Activated CD4-positive, alpha-beta T cell treated with anti-CD3 and anti-CD28 coated beads, Interleukin-2, amount 50 U/mL, for 4 hours (primary cell): ENCODE results near the gene NWD2.

Experiments used
- DNase-seq, 2 experiments: peaks; one replicate each; pipeline ENCODE4 v3.0.0-alpha.2; 2020

Gene NWD2

DNA sequence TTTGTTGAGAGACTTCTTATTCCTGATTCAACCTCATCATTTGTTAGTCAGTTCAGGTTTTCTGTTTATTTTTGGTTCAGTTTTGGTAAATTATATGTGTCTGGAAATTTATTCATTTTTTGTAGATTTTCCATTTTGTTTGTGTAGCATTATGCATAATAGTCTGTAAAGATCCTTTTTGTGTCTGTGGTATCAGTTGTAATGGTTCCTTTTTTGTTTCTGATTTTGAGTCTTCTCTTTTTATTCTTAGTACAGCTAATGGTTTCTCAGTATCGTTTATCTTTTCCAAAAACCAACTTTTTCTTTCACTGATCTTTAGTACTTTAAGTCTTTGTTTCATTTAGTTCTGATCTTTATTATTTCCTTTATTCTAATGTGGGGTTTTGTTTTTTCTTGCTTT lies 61.4 kb downstream of the NWD2 start:
- no peak for DNase-seq

DNA sequence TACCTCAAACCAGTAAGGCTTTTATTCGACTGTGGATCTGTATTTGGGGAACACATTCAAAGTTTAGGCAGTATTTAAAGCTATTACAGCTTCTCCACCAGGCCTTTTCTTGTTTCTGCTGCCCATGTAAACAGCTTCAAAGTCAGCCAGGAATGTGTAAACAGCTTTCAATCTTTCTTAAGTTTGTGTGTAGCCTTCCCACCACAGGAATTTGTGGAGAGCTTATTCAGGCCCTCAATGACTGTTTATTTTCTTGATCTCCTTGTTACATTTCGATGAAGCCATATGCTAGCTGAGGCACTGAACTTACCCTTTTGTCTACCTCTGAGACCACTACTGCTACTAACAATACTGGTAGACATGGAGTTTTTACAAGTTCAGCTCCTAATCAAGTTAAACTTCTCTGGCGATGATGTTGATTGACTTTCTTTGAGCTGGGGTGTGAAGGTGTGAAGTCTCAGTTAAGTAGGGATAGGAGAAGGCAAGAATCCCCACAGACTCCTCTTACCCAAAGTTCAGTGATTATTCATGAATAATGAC lies 72.6 kb downstream of the NWD2 start:
- DNase-seq: no peak

DNA sequence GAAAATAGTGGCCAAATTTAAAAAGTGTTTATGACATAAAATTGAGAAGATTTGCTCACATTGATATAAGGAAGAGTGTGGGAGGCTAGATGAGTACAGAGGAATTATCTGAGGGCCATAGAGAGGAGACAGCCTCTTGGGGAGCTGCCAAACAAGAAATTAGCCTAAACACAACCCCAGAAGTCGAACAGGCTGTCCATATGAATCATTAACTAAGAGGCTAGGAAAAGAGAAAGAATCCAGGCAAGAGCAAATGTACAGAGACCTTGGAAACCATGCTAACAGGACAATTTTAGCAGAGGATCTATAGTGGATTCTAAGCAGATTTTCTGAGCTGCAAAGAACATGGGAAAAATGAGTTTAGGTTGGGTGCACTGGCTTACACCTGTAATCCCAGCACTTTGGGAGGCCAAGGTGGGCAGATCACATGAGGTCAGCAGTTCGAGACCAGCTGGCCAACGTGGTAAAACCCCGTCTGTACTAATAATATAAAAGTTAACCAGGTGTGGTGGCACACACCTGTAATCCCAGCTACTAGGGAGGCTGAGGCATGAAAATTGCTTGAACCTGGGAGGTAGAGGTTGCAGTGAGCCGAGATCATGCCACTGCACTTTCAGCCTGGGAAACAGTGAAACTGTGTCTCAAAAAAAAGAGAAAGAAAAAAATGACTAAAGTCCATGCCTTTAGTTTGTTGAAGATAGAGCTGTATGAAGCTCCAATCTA lies 76.1 kb downstream of the NWD2 start:
- no peak for DNase-seq

- DNase-seq: no peak
These were observed 77.6 kb downstream of the NWD2 start for GRCh38 chr4:37322122-37322521.

DNA sequence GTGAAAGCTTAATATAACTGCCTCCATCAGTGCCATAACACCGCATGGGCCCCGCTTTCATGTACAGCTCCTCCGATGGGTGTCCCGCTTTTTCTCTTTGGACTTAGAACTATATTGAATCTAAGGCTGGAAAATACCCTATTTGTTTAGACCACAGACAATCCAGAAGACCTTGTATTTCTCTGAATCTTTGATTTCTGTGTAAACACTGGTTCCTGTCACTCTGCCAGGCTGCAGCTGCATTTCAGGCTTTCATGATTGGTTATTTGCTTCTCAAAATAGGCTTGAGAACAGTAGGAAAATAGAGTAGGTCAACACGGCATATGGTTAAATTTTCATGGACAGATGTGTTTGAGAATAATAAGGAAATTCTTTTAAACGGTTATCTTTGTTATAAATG lies 80.0 kb downstream of the NWD2 start:
- no peak for DNase-seq

- no peak for DNase-seq
These were observed 82.3 kb downstream of the NWD2 start for GRCh38 chr4:37326852-37327251.

DNA sequence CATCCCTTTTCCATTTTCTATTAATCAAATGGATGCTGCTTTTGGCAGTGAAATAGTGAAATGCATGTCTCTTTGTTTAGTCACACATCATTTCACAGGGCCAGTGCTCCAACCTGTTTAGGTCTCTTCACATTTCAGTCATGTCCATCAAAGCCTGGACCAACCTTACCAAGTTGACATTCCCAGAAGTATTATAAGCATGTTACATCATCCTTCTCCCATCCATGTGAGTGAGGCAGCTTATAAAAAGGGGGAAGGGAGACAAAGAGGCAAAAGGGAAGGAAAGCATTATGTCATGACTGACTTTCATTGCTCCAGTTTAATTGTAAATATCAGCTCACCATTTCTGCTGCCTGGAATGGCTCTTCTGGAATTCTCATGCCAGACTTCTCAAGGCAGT lies 94.4 kb downstream of the NWD2 start:
- no peak for DNase-seq

- DNase-seq: no peak
These were observed 114.2 kb downstream of the NWD2 start for GRCh38 chr4:37358748-37359147.

GRCh38 chr4:37359261-37359660 lies 114.7 kb downstream of the NWD2 start:
- DNase-seq: no peak

GRCh38 chr4:37365888-37366287 lies 121.3 kb downstream of the NWD2 start:
- no peak for DNase-seq

DNA sequence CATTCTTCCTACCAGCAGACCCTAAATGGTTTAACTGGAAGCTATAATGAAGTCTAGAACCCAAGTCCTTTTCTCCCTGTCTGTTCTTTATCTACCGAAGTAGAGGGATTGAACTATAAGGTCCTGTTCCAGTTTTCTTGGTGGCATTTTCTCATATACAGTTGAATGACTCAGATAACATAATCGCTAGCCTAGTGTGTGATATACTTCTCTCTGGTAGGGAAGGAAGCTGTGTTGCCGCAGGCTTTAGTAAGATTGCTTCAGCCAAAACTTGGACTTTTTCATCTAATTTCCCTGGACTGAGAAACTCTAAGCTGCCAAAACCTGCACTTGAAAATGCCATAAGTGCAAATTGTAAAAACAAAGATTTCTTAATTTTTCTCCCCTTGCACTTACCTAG lies 123.4 kb downstream of the NWD2 start:
- no peak for DNase-seq

DNA sequence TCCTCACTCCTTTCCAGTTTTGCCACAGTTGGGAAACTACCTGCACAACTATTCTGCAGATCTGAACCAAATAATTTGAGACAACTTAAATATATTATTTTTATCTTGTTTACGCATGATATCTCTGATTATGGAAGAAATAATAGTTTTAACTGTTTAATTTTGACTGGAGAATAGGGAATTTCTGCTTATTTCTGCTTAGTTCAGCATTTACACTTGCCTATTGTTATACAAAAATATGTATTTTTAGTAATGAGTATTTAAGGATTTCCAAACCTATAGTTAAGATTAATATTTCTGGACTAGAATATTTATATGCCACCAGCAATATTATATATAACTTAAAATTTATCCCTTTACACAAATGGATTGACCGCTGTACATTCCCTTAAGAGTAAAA lies 125.5 kb downstream of the NWD2 start:
- no peak for DNase-seq

DNA sequence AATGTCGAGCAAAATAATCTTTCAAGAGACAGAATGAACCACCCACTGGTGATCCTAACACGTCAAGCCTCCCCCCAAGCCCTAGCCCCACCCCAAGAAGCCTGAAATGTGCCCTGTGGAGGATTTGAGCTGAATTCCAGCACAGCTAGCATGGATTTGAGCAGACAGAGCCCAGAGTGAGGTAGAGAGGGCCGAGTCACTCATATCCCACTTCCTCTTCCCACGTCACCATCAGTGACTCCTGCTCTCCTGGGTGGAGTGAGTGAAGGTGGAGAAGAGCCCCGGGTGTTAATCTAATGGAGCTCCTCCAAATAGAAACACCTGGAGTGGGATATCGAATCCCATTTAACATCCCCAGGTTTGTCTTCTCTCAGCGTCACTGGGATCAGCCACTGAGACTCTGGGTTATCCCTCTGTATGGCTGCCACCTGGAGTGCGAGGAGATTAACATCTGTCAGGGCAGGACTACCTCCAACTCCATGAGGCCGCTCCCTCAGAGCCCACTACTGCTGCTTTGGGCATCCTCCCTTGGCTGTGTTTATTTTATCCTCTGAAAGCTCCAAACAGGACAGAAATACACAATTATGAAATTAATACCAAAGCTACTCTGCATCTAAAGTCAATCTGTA lies 136.6 kb downstream of the NWD2 start:
- DNase-seq: no peak

- DNase-seq: no peak
These were observed 139.2 kb downstream of the NWD2 start for GRCh38 chr4:37383579-37384229.

- DNase-seq: no peak
These were observed 140.9 kb downstream of the NWD2 start for GRCh38 chr4:37385424-37385823.

DNA sequence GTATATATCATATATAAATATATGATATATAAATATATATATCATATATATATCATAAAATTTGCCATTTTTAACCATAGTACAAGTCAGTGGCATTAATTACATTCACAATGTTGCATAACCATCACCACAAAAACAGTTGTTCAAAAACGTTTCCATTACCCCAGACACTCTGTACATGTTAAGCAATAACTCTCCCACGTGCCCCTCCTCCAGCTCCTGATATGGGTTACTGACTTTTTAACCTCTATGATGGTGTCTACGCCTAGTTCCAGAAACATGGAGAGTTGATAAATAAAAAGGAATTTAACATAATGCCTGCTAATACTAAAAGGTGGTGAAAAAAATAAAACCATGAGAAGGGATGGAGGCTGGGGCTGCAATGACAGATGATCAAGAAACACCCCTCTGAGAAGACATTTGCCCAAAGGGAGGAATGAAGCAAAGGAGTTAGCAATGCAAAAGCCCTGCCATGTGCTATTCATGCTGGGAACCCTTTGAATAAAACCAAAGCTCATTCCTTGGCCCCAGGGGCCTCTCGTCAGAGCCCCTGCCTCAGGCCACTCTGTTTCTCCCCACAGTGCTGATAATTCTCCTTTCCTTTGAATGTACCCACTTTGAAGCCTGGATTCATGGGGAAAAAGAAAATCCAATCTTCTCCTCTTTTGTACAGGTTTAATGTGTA lies 144.3 kb downstream of the NWD2 start:
- no peak for DNase-seq

GRCh38 chr4:37389366-37389765 lies 144.8 kb downstream of the NWD2 start:
- DNase-seq: no peak

DNA sequence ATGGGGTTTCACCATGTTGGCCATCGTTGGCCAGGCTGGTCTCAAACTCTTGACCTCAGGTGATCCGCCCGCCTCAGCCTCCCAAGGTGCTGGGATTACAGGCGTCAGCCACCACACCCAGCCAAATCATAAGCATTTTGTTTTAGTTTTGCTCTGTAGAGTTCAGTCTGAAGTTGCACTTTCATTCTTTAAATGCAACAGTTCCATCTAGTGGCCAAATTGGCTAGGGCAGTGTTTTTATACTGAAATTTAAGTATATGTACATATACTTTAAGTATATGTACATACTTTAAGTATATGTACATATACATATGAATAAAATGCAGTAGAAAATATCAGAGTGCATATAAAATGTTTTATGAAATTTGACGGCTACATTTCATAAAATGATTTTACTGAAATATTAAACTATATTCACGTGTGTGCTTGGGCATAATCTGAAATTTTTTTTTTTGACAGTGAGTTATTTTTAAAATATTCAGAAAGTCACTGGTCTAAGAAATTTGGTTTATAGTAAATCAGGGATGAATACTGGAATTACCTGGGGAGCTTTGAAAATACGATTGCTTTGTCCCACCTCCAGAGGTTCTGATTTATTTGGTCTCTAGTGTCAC lies 145.5 kb downstream of the NWD2 start:
- no peak for DNase-seq

GRCh38 chr4:37392521-37393255 lies 148.1 kb downstream of the NWD2 start:
- DNase-seq: no peak

DNA sequence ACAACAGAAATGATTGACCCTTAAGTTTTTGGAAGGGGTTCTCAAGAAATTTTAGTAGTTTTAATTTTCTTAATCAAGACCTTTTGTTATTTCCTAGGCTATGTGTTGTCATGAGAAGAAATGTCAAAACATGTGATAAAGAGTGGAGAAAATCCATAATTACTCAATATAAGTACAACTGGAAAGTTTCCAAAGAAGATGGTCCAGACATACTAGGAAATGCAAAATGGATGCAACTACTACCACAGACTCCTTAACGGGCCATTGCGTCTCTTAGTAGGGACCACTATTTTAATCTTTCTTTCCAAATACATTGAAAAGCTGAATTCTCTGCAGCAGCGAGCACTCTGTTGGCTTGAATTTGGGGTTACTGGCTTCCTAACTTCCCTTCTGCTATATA lies 148.8 kb downstream of the NWD2 start:
- DNase-seq: no peak

- no peak for DNase-seq
These were observed 149.3 kb downstream of the NWD2 start for GRCh38 chr4:37393889-37394288.

DNA sequence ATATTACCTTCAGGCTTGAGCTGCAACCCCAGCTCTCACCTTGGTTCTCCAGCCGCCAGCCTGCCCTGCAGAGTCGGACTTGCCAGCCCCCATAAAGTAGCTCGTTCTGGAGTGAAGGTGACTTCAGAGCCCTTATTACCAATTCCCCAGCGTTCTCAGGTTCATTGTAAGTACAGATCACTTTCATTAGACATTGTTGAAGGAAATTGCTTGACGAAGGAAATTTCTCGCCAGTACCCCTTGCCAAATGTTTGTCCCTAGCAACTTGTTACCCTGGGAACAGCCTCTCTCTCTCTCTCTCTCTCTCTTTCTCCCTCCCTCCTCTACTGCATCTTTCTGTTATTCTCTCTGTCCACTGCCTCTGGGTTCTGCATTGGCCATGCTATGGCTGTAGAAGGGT lies 153.0 kb downstream of the NWD2 start:
- DNase-seq: no peak
